ENCODE data around the gene PPP1R37. TPM values are rescaled to one million over a fixed set of nuclear protein-coding genes. Genes with fewer than 3 reads are reported as not detected.

Gene PPP1R37, protein sequence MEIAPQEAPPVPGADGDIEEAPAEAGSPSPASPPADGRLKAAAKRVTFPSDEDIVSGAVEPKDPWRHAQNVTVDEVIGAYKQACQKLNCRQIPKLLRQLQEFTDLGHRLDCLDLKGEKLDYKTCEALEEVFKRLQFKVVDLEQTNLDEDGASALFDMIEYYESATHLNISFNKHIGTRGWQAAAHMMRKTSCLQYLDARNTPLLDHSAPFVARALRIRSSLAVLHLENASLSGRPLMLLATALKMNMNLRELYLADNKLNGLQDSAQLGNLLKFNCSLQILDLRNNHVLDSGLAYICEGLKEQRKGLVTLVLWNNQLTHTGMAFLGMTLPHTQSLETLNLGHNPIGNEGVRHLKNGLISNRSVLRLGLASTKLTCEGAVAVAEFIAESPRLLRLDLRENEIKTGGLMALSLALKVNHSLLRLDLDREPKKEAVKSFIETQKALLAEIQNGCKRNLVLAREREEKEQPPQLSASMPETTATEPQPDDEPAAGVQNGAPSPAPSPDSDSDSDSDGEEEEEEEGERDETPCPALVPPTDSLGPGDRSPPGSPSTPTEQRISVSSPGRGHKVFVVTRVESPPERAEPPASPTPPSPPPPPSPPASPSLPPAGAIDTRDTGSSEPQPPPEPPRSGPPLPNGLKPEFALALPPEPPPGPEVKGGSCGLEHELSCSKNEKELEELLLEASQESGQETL
- 24.8 TPM for polyA plus RNA-seq (ENCODE audit: insufficient read length)

DNA sequence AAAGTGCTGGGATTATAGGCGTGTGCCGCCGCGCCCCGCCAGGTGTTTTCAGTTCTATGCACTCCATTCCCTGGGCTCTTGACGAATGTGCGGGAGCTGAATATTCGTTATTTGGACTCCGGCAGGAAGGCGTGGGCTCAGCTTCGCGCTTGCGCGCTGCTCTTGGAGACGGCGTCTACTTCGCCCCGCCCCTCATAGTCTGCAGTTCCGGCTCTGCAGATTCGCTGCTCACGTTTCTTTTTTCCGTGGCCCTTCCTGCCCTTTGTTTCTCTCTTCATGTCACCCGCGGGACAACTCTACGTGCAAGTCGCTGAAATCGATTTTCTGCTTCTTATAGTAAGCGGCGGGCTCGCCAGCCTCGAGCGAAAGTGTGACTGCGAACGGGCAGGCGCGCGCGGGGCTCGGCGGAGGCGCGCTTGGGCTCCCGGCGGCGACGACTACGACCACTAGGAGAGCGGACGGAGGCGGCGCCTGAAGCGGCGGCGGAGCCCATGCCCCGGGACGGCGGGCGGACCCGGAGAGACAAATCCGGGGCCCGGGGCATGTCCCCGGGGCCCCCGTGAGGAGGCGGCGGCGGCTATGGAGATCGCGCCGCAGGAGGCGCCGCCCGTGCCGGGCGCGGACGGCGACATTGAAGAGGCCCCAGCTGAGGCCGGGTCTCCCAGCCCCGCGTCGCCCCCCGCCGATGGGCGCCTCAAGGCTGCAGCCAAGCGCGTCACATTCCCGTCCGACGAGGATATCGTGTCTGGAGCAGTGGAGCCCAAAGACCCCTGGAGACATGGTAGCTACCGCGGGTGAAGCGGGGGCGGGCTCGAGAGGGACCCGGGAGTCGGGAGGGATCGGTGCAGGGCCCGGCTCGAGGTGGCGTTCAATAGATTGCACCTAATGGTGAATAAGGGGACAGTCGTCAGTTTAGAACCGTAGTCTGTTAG, at the start of gene PPP1R37:
TSS of gene PPP1R37 (plus strand) at position 433 of the 932 bp plus-strand sequence. CDS start at position 580, 147 bp downstream.
- DNase-seq: peak; percentile 96

DNA sequence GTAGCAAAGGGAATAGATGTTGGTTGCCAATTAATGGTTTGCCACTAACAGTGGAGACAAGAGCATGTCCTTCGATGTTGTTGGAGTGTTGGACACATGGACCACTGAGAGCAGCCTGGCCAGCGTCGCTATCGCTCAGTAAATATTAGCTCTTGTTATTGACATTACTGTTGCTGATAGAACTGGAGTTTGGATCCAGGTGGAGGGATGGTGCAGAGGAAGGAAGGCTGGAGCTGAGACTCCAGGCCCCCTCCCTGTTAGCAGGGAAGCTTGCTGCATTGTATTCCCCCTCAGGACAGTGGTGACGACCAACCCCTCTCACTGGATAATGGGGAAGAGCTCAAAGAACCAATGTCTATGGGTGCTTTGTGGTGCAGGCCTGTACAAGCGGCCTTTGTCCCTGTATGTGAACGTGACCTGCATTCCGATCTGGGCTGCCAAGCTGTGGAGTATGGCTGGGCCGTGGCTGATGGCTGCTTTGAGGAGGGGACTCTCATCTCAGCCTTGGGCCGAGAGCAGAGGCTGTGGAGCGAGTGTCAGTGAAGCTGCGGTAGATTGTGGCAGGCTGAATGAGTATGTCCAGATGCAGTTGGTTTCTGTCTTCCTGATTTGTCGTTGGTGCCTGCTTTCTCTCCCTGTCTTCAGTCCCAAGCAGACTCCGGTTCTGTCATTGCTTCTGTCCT, 47.2 kb upstream of the PPP1R37 start:
- no peak for DNase-seq

DNA sequence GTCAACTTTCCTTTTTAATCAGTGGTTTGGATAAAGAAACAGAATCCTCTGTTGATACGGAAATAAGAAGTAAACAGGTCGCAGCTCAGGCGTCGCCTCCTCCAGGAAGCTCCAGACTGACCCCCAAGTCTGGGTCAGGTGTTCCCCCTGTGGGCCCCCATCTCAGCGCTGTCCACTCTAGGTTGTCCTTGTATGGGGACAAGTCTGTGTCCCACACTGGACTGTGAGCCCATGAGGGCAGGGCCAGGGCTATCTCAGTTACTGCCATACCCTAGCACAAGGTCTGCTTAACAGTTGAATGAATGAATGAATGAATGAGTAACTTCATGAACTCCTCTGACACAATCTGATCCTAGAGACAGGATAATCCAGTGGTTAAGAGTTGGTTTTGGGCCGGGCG, 46.6 kb upstream of the PPP1R37 start:
- no peak for DNase-seq

DNA sequence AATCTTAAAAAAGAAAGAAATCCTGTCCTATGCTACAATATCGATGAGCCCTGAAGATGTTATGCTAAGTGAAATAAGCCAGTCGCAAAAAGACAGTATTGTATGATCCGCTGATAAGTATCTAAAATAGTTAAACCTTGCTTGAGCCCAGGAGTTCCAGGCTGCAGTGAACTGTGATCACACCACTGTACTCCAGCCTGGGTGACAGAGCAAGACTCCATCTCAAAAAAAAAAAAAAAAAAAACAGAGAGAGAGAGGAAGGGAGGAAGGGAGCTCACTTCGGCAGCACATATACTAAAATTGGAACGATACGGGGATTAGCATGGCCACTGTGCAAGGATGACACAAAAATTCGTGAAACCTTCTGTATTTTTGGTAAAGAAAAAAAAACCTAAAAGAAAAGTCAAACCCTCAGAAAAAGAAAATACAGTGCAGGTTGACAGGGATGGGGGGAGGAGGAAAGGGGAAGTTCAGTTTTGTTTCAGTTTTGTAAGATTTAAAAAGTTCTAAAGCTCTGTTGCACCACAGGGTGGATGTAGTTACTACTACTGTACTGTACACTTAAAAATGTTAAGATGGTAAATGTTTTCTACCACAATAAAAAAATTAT, 45.7 kb upstream of the PPP1R37 start:
- no peak for DNase-seq

DNA sequence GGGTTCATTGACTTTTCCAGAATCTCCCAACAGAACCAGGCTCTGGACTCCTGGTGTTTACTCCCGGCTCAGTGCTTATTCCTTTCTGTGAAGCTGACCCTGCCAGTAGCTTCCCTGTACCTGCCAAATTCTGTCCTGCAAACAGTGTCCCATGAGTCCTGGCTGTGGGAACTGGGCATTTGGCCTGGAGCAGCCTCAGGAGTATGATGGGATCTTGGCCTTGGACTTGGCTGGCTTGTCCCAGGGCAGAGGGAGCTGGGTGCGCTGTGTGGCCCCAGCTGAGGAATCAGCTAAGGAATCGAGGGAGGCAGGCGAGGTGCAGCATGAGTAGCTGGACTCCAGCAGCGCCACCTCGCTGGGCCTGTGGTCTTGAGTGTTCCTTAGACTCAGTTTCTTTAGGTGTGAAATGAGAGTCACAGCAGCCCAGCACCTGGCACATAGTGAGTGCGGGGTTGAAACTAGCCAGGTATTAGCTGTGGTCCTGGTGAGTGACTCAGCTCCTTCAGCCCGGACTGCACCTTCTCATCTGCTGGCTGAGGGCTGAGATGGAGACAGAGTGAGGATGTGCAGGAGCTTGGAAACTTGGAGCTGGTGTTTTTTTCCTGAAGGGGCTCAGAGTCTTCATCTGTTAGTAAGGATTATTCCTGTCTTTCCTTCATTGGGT, 43.8 kb upstream of the PPP1R37 start:
- no peak for DNase-seq

DNA sequence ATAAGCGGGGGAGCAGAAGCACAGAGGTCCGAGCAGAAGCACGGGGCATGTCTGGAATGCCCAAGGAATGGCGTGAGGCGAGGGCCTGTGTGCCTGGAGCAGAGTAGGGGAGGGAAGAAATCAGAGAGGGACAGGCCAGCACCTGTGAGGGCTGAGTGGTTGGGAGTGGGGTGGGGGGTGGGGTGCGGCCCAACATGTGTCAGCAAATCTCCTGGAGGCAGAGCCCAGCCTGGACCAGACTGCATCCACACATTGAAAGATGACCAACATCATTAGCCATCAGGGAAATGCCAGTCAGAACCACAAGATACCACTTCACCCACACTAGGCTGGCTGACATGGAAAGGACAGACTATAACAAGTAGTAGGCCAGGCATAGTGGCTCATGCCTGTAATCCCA, 42.9 kb upstream of the PPP1R37 start:
- no peak for DNase-seq

DNA sequence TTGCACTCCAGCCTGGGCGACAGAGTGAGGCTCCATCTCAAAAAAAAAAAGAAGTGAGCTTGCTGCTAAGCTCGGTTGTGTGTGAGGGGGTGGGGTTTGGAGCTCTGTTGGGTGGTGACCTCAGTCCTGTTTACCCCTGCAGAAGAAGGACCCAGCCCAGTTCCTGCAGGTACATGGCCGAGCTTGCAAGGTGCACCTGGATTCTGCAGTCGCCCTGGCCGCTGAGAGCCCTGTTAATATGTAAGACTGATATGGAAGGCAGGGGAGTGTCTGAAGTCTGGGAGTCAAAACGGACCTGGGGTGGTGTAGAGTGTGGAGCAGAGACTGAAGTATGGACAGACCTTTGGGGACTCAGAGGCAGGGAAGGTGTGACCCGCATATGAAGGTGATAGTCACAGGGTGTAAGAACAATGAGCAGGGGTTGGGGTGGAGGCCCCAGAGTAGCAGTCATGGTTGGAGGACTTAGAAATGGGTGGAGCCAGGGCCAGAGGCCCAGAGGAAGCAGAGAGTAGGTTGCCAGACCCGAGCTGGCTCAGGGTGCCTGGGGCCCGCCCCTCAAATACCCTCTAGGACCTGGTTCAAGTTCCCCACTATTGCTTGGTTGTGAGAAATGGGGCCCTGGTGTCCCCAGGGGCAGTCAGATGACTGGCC, 40.9 kb upstream of the PPP1R37 start:
- no peak for DNase-seq

DNA sequence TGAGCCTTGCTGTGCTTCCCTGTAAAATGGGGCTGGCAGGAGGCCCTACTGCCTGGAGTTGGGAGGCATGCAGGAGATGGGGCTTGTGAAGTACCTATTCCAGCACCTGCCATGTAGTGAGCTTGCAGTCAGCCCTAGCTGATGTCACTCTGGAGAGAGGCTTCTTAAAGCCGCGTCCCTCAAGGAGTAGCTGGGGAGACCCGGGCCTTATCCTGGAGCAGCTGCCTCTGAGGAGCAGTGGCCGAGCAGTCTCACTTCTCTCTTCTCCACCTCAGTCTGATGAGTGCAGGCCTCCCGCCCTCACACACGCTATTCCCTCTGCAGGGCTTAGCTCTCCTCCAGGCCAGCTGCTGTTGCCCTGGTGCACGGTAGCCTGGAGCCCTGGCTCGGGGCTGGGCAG, 36.1 kb upstream of the PPP1R37 start:
- no peak for DNase-seq

DNA sequence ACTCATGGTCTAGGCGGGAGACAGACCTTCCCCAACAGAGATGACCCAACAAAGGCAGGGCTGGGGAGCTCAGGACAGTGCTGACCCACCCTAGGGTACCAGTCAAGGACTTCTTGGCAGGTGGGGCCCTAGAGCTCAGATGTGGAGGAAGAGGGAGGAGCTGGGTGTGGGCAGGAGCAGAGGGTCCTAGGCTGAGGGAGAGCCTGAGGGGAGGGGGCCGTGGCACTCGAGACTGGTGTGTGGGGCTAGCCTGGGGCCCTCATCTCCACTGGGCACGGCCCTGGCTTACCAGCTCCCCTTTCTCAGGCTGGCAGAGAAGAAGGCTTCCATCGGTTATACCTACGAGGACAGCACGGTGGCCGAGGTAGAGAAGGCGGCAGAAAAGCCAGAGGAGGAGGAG, 35.5 kb upstream of the PPP1R37 start:
- DNase-seq: no peak

DNA sequence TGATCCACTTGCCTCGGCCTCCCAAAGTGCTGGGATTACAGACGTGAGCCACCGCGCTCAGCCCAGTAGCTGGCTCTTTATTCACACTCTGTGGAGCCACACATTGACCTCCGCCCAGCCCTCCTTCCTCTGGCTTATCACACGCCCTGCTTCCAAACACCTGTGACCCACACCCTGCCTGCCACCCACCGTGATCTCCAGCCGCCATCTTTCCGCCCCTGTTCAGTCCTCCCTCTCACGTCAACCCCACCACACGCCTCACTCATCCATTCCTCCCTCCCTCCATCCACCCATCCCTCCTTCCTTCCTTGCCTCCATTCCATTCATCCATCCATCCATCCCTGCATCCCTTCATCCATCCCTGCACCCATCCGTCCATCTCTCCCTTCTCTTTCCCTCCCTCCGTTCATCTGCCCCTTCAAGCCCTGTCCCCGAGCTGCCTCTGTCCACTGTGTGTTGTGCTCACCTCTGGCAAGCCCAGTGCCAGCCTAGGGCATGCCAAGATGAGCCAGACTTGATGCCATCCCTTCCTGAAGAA, 34.3 kb upstream of the PPP1R37 start:
- DNase-seq: no peak

DNA sequence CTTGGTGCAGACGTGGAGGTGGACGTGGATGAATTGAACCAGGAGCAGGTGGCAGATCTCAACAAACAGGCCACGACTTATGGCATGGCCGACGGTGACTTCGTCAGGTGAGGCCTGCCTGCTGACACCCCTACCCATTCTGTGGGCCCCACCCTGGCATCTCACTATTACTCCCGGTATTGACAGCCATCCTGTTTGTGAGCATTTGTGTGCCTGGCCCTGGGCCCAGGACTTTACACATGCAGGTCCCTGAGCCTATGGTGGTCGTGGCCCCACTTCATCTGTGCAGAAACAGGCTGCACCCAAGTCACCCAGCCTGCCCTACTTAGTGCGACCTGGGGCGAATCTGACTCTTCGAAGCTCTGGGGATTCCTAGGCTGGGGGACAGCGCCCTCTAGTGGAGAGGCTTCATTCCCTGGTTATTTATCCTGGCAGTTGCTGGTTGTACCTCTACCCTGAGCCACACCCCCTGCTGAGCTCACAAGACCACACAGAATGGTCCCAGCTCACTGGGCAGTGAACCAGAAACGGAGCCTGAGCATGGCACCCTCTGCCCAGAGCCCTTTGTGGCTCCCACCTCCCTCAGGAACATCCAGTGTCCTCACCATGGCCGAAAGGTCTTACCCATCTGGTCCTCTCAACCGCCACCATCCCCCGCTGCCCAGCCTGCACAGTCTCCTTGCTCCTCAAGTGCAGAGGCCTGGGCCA, 33.6 kb upstream of the PPP1R37 start:
- peak; percentile 46 for DNase-seq

DNA sequence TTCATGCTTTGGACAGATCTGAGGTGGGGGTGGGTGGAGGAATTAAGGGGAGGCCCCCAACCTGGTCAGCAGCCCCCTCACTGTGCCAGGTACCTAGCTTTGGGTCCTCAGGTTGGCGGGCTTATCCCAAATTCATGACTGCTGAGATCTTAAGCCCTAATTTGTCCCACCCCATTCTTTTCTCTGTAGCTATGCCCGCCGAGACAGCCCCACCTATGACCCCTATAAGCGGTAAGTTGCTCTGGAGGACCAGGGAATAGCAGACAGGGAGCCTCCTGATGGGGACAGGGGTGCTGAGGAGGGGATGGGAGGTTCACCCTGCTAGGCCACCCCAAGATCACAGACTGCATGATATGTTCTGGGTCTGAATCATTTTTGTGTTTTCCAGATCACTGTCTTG, 31.0 kb upstream of the PPP1R37 start:
- DNase-seq: no peak

DNA sequence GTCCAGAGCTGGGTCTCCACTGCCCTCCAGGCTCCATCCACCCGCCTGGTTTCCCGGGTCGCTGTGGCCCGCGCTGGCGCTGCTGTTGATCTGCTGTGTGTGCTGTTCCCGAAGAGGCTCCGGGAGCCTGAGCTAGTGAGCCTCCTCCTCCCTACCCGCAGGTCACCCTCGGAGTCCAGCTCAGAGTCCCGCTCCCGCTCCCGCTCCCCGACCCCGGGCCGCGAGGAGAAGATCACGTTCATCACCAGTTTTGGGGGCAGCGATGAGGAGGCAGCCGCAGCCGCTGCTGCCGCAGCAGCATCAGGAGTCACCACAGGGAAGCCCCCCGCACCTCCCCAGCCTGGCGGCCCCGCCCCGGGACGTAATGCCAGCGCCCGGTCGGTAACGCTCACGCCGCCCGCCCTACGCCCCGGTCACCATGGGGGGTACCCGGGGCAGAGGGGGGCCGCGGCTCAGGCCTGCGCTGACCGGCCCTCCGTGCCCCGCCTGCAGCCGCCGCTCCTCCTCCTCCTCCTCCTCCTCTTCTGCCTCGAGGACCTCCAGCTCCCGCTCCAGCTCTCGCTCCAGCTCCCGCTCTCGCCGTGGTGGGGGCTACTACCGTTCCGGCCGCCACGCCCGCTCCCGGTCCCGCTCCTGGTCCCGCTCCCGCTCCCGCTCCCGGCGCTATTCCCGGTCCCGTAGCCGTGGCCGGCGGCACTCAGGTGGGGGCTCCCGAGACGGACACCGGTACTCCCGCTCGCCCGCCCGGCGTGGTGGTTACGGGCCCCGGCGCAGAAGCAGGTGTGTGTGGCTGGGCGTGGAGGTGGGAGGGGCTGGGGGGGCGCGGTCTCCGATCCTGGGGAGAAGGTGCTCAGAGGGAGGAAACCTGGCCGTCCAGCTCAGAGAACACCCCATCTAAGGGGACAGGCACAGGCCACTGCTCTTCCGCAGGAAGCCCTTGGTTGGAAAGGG, 28.9 kb upstream of the PPP1R37 start:
- no peak for DNase-seq

DNA sequence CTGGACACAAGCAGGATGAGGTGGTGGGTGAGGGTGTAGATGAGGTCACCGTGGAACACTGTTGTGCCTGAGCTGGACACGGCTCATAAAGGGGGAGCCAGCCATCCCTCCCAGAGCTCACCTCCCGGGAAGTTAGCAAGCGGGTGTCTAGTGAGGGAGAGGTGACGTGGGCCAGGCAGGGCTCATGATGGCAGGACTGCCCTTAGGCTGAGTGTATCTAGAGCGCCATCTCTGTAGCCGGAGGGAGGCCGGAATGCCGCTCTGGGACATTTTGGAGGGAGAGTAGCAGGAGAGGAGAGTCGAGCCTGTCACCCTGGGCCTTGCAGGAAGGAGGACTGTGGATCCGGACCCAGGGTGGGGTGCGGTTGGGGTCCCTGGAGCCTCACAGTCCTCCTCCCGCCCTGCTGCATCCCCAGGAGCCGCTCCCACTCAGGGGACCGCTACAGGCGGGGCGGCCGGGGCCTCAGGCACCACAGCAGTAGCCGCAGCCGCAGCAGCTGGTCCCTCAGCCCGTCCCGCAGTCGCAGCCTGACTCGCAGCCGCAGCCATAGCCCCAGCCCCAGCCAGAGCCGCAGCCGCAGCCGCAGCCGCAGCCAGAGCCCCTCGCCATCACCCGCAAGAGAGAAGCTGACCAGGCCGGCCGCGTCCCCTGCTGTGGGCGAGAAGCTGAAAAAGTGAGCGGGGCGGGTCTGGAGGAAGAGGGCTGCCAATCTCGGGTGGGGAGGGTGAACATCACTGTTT, 25.9 kb upstream of the PPP1R37 start:
- no peak for DNase-seq

DNA sequence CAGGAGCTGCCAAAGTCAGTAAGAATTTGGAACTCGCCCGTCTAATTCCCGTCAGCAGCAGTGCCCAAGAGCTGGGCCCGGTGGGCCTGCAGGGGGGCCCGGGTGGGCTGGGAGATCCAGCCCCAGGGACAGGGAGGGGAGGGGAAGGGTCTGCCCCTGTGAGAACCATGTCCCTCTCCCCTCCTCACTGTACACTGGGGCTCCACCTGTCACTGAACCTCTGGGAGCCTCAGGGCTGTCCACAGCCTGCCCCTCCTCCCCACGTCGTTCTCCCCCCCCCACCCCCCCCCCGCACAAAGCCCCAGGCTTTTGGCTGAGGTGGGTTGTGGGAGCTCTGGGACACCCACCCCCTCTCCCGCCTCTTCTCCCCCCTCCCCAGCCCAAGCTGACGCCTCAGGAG, 24.9 kb upstream of the PPP1R37 start:
- DNase-seq: no peak

DNA sequence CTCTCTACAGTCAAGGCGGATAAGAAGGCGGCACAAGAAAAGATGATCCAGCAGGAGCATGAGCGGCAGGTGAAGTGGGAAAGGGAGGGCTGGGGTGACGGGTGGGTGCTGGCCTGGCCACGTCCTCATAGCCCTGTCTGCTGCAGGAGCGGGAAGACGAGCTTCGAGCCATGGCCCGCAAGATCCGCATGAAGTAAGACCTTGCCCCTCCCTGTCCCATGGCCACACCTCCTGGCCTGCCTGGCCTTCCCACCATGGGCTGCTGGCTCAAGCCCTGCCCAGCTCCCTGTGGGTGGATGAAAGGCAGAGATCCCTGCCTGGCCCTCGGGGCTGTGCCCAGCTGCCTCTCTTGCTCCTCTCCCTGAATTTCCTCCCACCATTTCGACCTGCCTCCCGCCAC, 23.9 kb upstream of the PPP1R37 start:
- DNase-seq: no peak

DNA sequence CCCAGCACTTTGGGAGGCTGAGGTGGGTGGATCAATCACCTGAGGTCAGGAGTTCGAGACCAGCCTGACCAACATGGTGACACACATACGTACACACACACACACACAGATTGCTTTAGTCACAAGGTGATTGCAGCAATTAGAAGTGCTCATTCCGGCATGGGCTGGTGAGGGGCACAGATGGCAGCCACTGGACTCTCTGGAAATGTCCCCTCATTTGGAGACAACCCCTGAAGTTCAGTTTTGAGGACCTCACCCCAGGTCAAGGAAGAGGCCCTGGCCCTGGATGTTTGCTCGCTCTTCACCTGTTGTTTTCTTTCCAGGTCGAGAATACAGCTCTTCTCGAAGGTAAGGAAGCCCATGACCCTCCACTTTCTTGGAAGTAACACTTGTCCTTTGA, 22.8 kb upstream of the PPP1R37 start:
- DNase-seq: no peak

Measured in hindlimb muscle (tissue), 1 donor.